Fibroblast of villous mesenchyme (primary cell): ENCODE data around the gene TRAPPC10. TPM values are rescaled to one million over a fixed set of nuclear protein-coding genes. Genes with fewer than 3 reads are reported as not detected.

Source experiments
- DNase-seq: peaks from one replicate; pipeline ENCODE4 v3.0.0-alpha.2; 2010; ENCODE audit warnings: low read depth
- H3K4me3 ChIP-seq: 2 replicates; pipeline ENCODE4 v1.5.1; 2011; ENCODE audit warnings: low read depth, mild to moderate bottlenecking, low read length
- CTCF ChIP-seq: IDR thresholded peaks from 2 replicates; pipeline ENCODE4 v1.5.1; 2012; ENCODE audit warnings: low read depth, mild to moderate bottlenecking, low read length; ENCODE audit not compliant: insufficient read depth
- total RNA-seq: library from RNA; depleted of rRNA; stranded (reverse); fragments of >200 nt; gene quantifications from 2 replicates; pipeline ENCODE4 v1.2.3, GENCODE V29; 2012

Gene TRAPPC10
- total RNA-seq, 1 donor, result 28.5 TPM

- no peak for DNase-seq
- TF ChIP-seq CTCF, result no peak
- H3K4me3 ChIP-seq, result no peak overlapping the region
Observed at GRCh38 chr21:44000360-44000759, 11.7 kb upstream of the TRAPPC10 start.

GRCh38 chr21:44002511-44002910 is 9.6 kb upstream of the TRAPPC10 start:
- no peak for TF ChIP-seq CTCF

GRCh38 chr21:44003307-44003966 is 8.7 kb upstream of the TRAPPC10 start:
- no peak for TF ChIP-seq CTCF
- H3K4me3 ChIP-seq, result no peak overlapping the region
- DNase-seq, result no peak

More at GRCh38 chr21:44002511-44002910, 9.6 kb upstream of the TRAPPC10 start:
- no peak for DNase-seq
- no peak overlapping the region for H3K4me3 ChIP-seq

- DNase-seq, result no peak
- no peak for TF ChIP-seq CTCF
- H3K4me3 ChIP-seq, result no peak overlapping the region
Observed at GRCh38 chr21:44005071-44005470, 7.0 kb upstream of the TRAPPC10 start.

- no peak for DNase-seq
- no peak overlapping the region for H3K4me3 ChIP-seq
- no peak for TF ChIP-seq CTCF
Observed at GRCh38 chr21:44005593-44005992, 6.5 kb upstream of the TRAPPC10 start.

- peak; percentile 95 for DNase-seq
- no peak for TF ChIP-seq CTCF
- no peak overlapping the region for H3K4me3 ChIP-seq
Observed at GRCh38 chr21:44006017-44006619, 6.0 kb upstream of the TRAPPC10 start.
